GM19099 (cell line): ENCODE results near the gene IL3RA.

Experiments used
- POLR2A ChIP-seq: IDR thresholded peaks from 3 replicates; pipeline ENCODE4 v1.6.1; 2011; ENCODE audit warnings: low read depth; ENCODE audit not compliant: insufficient read length; ENCODE audit errors: extremely low read depth

IL3RA gene

GRCh38 chrX:1322393-1322792 lies 14.2 kb upstream of the IL3RA start:
- no peak for TF ChIP-seq POLR2A

DNA sequence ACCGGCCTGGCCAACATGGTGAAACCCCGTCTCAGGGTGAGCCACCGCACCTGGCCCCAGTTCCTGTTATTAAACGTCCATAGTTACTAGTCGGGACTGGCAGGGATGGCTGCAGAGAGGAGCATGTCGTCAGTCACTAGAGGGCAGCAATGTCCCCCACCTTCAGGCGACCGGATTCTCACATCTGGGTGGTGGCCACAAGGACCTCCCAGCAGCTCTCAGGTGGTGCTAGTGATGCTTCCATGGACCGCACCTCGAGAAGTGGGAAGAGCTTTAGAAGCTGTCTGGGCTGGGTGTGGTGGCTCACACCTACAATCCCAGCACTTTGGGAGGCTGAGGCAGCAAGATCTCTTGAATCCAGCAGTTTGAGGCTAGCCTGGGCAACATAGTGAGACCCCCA lies 13.3 kb upstream of the IL3RA start:
- TF ChIP-seq POLR2A = no peak

GRCh38 chrX:1325515-1326116 lies 11.0 kb upstream of the IL3RA start:
- TF ChIP-seq POLR2A = no peak

GRCh38 chrX:1327651-1328304 lies 8.8 kb upstream of the IL3RA start:
- peak; percentile 36 for TF ChIP-seq POLR2A

GRCh38 chrX:1330605-1331004 lies 6.0 kb upstream of the IL3RA start:
- TF ChIP-seq POLR2A = no peak

DNA sequence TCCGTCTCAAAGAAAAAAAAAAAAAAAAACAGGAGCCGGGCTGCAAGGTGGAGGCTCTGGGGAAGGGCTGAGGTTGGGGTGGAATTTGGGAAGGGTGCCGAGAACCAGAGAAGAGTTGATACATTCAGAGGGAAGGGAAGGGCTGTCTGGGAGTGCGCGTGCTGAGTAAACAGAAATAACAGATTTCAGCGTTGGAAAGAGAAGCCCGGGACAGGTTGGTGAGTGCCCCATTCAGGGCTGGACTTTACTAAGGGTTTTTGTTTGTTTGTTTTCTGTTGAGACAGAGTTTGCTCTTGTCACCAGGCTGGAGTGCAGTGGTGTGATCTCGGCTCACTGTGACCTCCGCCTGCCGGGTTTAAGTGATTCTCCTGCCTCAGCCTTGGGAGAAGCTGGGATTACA lies 1.7 kb upstream of the IL3RA start:
- no peak for TF ChIP-seq POLR2A

DNA sequence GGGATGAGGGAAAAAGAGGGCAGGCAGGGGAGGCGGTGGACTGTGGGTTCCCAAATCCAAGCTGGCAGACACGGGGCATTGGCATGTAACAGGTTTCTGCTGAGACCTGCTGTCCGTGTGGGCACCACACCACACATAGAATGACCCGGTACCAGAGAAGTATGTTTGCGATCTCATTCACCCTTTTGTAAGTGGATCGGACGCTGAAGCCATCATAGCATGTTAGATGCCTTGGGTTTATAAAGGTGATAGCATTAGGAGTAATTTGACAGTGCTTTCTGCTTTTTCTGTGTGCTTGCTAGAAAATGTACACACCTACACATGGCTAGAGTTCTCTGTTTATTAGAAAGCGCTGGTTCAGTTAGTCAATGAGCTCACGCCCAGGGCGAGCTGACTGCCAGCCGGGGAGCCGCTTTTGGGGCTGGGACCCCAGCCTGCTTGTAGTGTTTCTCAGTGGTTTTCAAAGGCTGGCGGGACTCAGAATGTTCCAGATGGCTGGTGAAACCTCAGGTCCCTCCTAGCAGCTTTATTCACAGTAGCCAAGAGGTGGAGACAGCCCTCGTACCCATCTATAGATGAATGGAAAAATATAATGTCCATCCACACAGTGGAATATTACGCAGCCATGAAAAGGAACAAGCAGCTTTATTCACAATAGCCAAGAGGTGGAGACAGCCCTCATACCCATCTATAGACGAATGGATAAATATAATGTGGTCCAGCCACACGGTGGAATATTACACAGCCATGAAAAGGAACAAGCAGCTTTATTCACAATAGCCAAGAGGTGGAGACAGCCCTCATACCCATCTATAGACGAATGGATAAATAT lies 579 bp downstream of the IL3RA start:
- TF ChIP-seq POLR2A = no peak

- no peak for TF ChIP-seq POLR2A
These were observed 5.1 kb downstream of the IL3RA start for GRCh38 chrX:1341545-1342184.

- TF ChIP-seq POLR2A = no peak
These were observed 15.6 kb downstream of the IL3RA start for GRCh38 chrX:1351981-1352714.

DNA sequence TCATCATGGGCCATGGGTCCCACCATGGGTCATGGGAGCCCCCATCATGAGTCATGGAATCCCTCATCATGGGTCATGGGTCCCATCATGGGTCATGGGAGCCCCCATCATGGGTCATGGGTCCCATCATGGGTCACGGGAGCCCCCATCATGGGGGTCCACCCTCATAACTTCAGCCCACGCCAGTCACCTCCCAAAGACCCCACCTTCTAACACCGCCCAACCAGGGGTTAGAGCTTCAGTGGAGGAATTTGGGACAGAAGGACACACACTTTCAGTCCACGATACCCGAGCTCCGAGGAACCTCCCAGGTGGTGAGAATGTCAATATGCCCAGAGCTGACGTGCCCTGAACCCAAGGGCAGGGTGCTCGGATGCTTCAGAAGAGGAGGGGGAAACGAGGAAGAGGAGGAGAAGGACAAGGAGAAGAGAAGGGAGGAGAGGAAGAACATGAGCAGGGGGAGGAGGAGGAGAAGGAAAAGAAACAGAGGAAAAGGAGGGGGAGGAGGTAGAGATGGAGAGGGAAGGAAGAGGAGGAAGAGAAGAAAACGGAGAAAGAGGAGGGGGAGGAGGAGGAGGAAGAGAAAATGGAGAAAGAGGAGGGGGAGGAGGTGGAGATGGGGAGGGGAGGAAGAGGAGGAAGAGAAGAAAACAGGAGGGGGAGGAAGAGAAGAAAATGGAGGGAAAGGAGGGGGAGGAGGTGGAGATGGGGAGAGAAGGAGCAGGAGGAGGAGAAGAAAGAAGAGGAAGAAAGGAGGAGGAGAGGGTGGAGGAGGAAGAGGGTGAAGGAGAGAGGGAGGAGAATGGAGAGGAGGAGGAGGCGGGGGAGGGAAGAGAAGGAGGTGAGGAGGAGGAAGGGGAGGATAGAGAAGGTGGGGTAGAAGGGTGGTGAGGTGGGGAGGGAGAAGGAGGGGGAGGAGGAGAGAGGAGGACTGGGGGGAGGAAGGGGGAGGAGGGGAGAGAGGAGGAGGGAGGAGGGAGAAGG lies 17.7 kb downstream of the IL3RA start:
- no peak for TF ChIP-seq POLR2A

- TF ChIP-seq POLR2A = no peak
These were observed 18.8 kb downstream of the IL3RA start for GRCh38 chrX:1355131-1356046.

DNA sequence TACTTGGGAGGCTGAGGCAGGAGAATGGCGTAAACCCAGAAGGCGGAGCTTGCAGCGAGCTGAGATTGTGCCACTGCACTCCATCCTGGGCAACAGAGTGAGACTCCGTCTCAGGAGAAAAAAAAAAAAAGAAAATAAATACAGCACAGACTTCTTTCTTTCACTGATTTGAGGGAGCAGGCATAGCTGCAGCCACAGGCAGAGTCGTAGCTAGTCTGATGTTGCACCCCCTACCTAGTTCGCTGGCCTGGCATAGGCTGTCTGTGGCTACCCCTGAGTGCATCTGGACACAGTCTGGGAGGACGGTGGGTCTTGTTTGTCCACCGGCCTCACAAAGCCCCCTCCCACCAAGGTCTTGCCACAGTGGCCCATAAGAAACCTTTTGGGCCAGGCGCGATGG lies 21.4 kb downstream of the IL3RA start:
- TF ChIP-seq POLR2A = no peak

DNA sequence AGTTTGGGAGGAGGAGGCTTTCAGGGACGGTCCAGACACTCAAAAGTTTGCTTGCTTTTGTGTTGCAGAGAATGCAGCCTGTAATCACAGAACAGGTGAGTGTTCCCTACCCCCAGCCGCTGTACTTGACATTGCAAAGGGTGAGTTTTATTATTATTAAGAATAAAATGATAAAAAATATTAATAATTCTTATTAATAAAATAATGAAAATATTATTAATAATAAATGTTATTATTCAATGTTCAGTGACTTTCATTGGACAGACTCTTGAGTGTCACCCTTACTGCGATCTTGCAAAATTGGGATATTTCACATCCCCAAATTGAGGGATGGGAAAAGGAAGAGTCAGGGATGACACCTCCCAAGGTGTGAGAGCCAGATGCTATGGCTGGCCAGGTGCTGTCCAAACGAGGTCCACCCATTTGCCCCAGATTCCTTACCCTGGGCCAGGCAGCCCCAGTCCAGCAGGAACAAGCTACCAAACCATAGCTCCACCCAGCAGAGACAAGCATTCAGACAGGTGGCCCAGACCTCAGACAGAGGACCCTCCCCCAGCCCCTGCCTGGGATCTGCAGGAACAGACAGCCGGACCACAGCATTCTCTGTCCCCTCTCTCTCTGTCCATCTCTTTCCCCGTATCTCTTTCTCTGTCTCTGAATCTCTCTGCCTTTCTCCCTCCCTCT lies 22.4 kb downstream of the IL3RA start:
- TF ChIP-seq POLR2A = no peak

GRCh38 chrX:1359477-1359873 lies 22.9 kb downstream of the IL3RA start:
- no peak for TF ChIP-seq POLR2A
